Dermis microvascular lymphatic vessel endothelial cell (primary cell): ENCODE data around the gene AGPAT2. TPM values are rescaled to one million over a fixed set of nuclear protein-coding genes. Genes with fewer than 3 reads are reported as not detected.

Experiments used
- DNase-seq, 2 donors: peaks; one replicate each; pipeline versions ENCODE4 v3.0.0 to v3.0.0-alpha.2; 2010; ENCODE audit warnings: low read depth in 2 of 2
- total RNA-seq: library from RNA; depleted of rRNA; stranded (reverse); fragments of >200 nt; gene quantifications from 2 replicates; pipeline ENCODE4 v1.2.1, GENCODE V29; 2014

Gene AGPAT2
- total RNA-seq, 1 donor from 2014 or later, result 38.3 TPM

DNA sequence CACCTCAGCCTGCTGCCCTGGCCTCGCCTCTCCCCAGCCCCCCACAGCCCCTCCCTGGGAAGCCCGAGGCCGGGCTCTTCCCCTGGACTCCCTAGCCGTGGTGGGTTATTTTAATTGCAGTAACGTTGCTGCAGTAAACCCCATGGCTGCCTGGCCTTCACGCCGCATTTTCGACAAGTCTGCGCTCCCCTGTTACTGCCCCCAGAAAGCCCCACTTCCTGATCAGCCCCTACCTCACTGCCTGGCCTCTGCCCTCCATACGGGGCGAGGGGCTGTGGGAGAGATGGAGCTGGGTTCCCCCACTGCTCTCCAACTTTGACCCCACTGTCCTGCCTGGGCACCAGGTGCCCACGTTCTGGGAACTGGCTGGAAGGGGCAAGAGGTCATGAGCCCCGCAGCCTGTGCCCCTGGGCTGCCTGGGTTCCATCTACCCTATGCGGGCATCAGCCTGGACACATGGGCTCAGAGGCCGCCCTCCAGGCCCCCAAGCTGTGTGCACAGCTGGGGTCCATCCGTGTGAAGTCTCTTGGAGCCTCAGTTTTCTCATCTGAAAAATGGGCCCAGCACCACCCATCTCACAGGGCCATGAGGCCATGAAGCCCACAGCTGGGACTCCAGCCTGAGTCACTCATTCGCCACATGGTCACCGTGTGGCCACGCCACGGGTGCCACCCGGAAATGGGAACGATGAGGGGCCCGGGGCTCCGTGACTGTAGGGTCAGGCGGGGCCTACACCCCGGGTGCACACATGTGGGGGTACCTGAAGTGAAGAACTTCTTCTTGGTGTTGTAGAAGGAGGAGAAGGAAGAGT lies 13.1 kb downstream of the AGPAT2 start:
- DNase-seq, result peak; percentile 78 to 83

- peak in 1 of 2 donors; percentile 77 for DNase-seq
These were observed 13.9 kb downstream of the AGPAT2 start for GRCh38 chr9:136673088-136673974.

GRCh38 chr9:136672431-136673087 lies 14.7 kb downstream of the AGPAT2 start:
- peak in 1 of 2 donors; percentile 41 for DNase-seq

DNA sequence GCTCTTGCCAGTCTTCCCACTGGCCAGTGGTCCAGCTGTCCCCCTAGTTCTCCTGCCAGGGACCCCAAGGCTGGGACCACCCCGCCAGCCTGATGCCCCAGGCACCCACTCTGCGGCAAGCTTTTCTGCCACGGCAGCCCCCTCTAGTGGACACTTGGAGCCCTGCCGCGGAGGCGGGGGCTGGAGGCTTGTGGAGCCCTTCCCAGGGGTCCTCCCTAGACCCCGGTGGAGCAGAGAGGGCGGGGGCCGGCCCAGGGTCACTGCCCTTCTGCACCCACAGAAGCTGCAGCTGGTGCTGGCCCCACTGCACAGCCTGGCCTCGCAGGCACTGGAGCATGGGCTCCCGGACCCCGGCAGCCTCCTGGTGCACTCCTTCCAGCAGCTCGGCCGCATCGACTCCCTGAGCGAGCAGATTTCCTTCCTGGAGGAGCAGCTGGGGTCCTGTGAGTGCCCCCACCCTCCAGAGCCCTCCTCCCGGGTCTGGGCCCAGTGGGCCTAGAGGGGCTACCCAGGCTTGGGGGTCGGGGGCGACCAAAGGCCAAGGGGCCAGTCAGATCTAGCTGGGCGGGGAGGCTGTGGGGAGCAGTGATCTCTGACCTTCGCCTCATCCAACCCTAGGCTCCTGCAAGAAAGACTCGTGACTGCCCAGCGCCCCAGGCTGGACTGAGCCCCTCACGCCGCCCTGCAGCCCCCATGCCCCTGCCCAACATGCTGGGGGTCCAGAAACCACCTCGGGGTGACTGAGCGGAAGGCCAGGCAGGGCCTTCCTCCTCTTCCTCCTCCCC lies 15.4 kb downstream of the AGPAT2 start:
- peak in 1 of 2 donors; percentile 65 for DNase-seq

DNA sequence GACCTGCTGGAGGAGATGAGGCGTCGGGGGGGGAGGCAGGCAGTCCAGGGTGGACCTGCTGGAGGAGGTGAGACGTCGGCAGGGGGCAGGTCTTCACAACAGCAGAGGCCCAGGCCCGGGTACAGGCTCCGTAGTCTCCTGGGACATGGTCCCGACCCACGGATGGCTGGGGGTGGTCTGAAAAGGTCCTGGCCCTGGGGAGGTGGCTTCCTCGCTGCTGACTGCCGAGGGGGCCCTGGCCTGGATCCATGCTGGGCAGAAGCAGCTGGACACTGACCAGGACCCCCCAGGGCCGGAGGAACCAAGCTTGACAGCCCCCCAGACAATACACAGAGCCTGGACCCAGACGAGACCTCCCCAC lies 16.0 kb downstream of the AGPAT2 start:
- peak in 1 of 2 donors; percentile 64 for DNase-seq

GRCh38 chr9:136670576-136671253 lies 16.5 kb downstream of the AGPAT2 start:
- DNase-seq, result peak in 1 of 2 donors; percentile 40

DNA sequence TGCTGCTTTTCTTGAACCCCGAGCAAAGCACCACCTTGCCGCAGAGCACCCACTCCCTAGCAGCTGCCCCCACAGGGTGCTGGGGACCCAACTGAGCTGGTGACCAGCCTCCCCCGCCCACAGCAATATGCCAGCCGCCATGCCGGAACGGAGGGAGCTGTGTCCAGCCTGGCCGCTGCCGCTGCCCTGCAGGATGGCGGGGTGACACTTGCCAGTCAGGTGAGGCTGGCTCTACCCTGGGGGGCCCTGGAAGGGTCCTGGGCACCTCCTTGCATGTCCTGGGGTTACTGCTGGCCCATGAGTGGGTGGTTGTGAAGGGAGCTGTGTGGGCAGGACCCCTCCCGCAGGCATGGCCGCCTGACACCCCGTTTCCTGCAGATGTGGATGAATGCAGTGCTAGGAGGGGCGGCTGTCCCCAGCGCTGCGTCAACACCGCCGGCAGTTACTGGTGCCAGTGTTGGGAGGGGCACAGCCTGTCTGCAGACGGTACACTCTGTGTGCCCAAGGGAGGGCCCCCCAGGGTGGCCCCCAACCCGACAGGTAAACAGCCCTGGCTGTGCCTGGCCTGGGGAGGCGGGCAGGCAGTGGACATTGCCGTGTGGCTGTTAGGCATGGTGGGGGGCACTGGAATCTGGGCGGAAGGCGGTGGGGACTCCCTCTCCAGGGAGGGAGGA lies 17.3 kb downstream of the AGPAT2 start:
- DNase-seq, result peak in 1 of 2 donors; percentile 42

DNA sequence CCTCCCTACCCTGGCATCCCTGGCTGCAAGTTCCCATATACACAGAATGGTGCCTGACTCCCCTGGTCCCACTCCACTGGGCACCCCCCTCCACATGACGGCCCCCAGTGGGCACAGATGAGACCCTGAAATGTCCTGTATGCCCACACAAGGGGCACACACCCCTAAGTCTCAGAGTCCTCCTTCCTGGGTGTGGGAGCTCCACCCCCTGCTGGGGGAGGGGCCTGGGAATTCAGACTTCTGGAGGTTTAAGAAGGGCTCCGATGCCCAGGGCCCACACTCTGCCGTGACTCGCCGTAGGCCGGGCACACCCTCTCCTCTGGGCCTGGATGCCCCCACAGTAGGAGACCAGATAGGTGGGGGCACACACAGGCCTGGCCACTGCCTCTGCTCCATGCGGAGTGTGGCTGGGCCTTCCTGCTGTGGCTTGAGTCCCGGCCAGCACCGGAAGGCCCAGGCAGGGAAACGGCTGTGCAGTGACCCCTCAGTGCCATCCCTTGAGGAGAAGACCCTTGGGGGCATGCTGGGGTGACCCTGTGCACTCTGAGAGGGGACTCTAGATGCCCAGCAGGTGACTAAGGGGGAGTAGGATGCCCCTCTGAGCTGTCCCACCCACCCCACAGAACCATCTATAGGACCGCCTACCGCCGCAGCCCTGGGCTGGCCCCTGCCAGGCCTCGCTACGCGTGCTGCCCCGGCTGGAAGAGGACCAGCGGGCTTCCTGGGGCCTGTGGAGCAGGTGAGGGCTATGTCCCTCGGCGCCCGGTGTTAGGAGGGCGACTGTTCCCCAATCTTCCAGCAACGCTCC lies 18.1 kb downstream of the AGPAT2 start:
- peak in 1 of 2 donors; percentile 55 for DNase-seq

DNA sequence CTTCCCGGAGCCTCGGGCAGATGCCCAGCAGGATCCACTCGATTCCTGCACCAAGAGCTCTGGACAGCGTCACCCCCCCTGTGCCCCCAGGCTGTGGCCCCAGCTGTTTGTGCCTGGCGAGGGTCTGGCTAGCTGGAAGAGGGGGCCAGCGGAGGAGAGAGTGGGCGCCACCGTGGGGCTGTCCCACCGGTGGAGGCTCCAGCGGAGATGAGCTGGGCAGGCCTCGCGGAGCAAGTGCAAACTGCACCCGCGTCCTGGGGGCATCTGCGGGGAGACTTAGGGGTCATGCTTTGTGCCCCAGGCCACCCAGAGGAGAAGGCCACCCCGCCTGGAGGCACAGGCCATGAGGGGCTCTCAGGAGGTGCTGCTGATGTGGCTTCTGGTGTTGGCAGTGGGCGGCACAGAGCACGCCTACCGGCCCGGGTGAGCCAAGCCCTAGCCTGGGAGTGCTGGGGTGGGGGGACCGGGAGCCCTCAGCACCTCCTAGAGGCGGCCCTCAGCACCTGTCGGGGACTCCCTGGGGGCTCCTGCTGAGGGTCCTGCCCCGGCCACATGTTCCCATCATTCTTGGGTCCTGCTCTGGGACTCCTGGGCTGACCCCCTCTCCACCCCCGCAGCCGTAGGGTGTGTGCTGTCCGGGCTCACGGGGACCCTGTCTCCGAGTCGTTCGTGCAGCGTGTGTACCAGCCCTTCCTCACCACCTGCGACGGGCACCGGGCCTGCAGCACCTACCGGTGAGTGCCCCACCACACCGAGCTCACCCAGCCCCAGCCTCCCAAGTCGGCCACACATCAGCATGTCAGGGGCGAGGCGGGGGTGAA lies 19.1 kb downstream of the AGPAT2 start:
- peak in 1 of 2 donors; percentile 52 for DNase-seq

GRCh38 chr9:136667214-136667939 lies 19.9 kb downstream of the AGPAT2 start:
- peak in 1 of 2 donors; percentile 28 for DNase-seq

GRCh38 chr9:136666372-136667213 lies 20.7 kb downstream of the AGPAT2 start:
- peak in 1 of 2 donors; percentile 55 for DNase-seq

DNA sequence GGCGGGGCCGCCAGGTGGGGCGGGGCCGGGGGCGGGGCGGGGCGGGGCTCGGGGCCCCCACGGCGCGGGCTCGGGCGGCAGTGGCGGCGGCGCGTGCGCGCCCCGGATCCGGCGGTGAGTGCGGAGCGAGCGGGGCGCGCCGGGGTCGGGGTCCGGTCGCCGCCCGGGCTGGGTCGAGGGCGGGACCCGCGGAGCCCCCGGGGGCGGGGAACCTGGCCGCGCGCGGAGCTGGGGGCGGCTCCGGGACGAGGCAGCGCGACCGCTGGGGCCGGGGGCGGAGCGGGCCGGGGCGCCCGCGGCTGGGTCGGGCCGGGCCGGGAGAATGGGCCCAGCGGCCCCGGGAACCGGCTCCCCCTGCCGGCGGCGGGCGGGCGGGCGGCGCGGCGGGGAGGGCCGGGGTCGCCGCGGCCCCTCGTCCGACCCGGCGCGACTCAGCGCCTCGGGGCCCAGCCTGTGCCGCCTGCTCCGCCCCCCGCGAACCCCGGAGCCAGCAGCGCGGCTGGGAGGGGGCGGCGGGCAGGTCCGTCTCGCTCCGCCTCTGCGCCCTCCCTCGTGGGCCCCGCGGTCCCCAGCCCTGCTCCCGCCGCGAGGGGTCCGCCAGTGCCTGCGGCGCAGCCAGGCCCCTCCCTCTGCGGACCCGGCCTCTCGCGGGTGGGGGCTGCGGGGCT lies 21.4 kb downstream of the AGPAT2 start:
- peak in 1 of 2 donors; percentile 48 for DNase-seq

DNA sequence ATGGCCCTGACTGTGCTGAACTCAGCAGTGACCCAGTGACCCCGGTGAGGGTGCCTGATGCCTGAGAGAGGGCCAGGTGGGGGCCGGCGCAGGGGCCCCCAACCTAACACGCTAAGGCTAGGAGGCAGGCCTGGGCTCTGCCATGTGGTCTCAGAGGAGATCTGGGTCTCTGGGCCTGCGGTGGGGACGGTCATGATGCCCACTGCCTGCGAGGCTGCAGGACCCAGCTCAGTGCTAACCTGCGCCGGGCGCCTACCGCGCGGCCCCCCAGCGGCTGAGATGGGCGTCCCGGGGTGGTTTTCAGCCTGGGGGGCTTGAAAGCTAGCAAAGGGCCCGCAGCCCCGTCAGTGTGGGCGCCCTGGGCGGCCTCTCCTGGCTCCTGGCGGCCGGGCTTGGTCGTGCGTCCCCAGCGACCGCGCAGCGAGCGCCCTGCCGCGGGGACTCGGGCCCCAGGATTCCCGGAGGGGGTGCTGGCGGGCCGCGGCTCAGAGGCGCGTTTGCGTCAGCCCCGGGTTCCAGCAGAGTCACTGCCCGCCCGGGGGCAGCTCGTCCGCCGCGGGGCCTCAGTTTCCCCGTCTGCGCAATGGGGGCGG lies 22.1 kb downstream of the AGPAT2 start:
- peak in 1 of 2 donors; percentile 58 for DNase-seq

- peak in 1 of 2 donors; percentile 42 for DNase-seq
These were observed 23.0 kb downstream of the AGPAT2 start for GRCh38 chr9:136664000-136664915.
